Body of pancreas (tissue), 4 donors: ENCODE results near the gene CACNG3. TPM values are rescaled to one million over a fixed set of nuclear protein-coding genes. Genes with fewer than 3 reads are reported as not detected.

ENCODE experiments used
- ATAC-seq: fragments of 150-250 bp; one replicate; pipeline ENCODE4 v1.9.1; 2016
- DNase-seq, 4 donors: peaks; one replicate each; pipeline ENCODE4 v3.0.0-alpha.2; 2019
- H3K27ac ChIP-seq, 4 donors: fragments of 200-600 bp; sonication (generic); 1 replicate in 3 of 4; 2 replicates in 1 of 4; pipeline versions ENCODE4 v1.5.1 to v1.6.1; 2016 to 2019; ENCODE audit warnings: mild to moderate bottlenecking in 1 of 4, mixed read lengths in 1 of 4, moderate library complexity in 1 of 4
- H3K27me3 ChIP-seq, 2 donors: fragments of 200-600 bp; sonication (generic); one replicate each; pipeline ENCODE4 v1.6.0; 2016; ENCODE audit warnings: mild to moderate bottlenecking in 1 of 2
- H3K36me3 ChIP-seq, 2 donors: fragments of 200-600 bp; sonication (generic); replicated peaks in 1 of 2; 2 replicates each; pipeline ENCODE4 v1.5.1; 2016; ENCODE audit warnings: low read depth in 2 of 2; ENCODE audit not compliant: insufficient read depth in 1 of 2
- H3K4me1 ChIP-seq: fragments of 200-600 bp; sonication (generic); one replicate; pipeline ENCODE4 v1.6.0; 2016
- H3K4me3 ChIP-seq, 2 donors: fragments of 200-600 bp; sonication (generic); 1 replicate in 1 of 2; 2 replicates in 1 of 2; pipeline ENCODE4 v1.5.1; 2016 to 2019
- H3K9me3 ChIP-seq, 3 donors: fragments of 200-600 bp; sonication (generic); 1 replicate in 2 of 3; 2 replicates in 1 of 3; pipeline ENCODE4 v1.5.1; 2016
- CTCF ChIP-seq, 7 experiments: fragments of 450-650 bp in 4 of 7; fragments of 200-600 bp in 3 of 7; sonication (generic) in 3 of 7; IDR thresholded peaks; one replicate each; pipeline ENCODE4 v1.5.1; 2016 to 2019; ENCODE audit warnings: antibody characterized with exemption in 7 of 7
- POLR2A ChIP-seq, 3 donors: fragments of 450-650 bp; IDR thresholded peaks; one replicate each; pipeline ENCODE4 v1.6.1; 2016; ENCODE audit warnings: antibody characterized with exemption in 3 of 3, mild to moderate bottlenecking in 2 of 3
- WGBS, 2 donors: methylation state at CpG; one replicate each; pipeline ENCODE4 v1.1.5; 2017; 5-methylcytosine and 5-hydroxymethylcytosine counted together
- intact Hi-C: fragments of 100-400 bp; cut with DNase I; formaldehyde crosslinking; loops from one replicate; pipeline ENCODE4 v1.15.1; 2023
- small RNA-seq: library from RNA; depleted of rRNA; stranded (forward); fragments of <200 nt; gene quantifications from one replicate; pipeline ENCODE3, GENCODE V24; 2016
- total RNA-seq, 2 donors: library from RNA; depleted of rRNA; stranded (reverse); fragments of >200 nt; gene quantifications; one replicate each; pipeline ENCODE4 v1.1.0, GENCODE V29; 2016

The CACNG3 gene
- total RNA-seq, 2 donors from 2014 or later: not detected

GRCh38 chr16:24409045-24409444 is 152.9 kb downstream of the CACNG3 start:
- no peaks in the 10 kb centered on the region for H3K4me1 ChIP-seq
- H3K27ac ChIP-seq: no peak overlapping the region
- 46 to 62% methylated on average over 4 of the region's 4 CpGs for WGBS, 2 donors
- DNase-seq (no peak), ATAC-seq (no peak)
- H3K4me3 ChIP-seq: no peak overlapping the region
- TF ChIP-seq CTCF (IDR thresholded peaks at IDR 0.05) (no peak), POLR2A (IDR thresholded peaks at IDR 0.05) (no peak)
- H3K9me3 ChIP-seq: no peaks in the 10 kb centered on the region
- no peaks in the 10 kb centered on the region for H3K27me3 ChIP-seq
- H3K36me3 ChIP-seq: no peaks in the 10 kb centered on the region
- intact Hi-C loops: no loop called here

Small RNAs within 50 kb of the gene (small RNA-seq; reads per million reads assigned to genes)
- not detected for gene RF00408
- not detected for gene RNU7-24P
